ENCODE data around the gene ELMO1.

The ELMO1 gene

DNA sequence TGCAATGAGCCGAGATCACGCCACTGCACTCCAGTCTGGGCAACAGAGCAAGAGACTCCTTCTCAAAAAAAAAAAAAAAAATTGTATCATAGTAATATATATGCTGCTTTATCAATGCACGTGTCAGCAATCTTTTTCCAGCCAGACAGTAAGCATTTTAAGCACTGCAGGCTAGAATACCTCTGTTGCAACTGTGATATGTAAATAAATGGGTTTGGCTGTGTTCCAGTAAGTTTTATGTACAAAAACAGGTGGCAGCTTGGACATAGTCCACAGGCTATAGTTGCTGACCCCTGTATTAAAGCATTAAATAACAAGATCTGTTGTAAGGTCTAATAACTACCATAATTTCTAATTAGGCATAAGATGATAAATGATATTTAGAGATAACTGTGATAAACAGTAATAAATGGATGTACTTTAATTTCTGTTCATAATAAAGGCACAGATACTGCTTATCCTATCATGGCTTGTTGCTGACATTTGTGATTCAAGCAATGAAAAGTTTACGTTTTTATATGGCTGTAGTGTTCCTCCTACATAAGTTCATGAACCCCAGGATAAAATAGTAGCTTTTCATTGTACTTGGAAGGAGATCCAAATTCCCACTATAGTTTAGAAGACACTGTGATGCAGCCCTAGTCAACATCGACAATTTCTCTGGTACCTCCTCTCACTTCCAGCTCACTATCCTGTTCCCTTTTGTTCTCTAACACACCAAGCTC lies 161.4 kb downstream of the ELMO1 start:
- Histone ChIP-seq H3K27me3 (ENCODE audit: control insufficient read depth in 1 of 2, insufficient read depth in 2 of 2, low read length in 2 of 2) (no peaks in the 10 kb centered on the region), H3K4me3 (ENCODE audit: low read depth in 1 of 2, low read length in 2 of 2) (no peak overlapping the region), H3K4me1 (ENCODE audit: insufficient read depth, low read length) (peaks cover 12% of the 10 kb centered on the region), H3K27ac (ENCODE audit: low read depth, low read length) (no peak overlapping the region), H3K9me3 (ENCODE audit: low read length) (no peaks in the 10 kb centered on the region), H3K36me3 (ENCODE audit: insufficient read depth, low read length) (no peaks in the 10 kb centered on the region), H3K9ac (ENCODE audit: low read length) (no peak overlapping the region)

DNA sequence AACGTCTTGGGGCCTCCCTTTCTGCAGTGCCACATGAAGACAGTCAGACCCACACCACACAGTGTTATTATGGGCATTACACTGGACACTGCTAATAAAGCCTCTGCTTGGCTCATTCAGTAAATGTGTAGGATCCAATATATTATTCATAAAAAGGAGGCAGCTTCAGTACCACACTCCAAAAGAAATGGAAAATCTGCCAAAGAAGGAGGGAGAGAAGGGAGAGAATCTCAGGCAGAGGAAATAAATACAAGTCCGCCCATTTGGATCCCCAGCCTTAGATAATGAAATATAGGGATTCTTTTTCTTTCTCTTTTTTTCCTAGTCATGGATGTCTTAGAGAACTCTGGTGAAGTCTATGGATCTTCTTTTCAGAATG lies 162.2 kb downstream of the ELMO1 start:
- Histone ChIP-seq H3K36me3 (ENCODE audit: insufficient read depth, low read length) (no peaks in the 10 kb centered on the region), H3K27ac (ENCODE audit: low read depth, low read length) (no peak overlapping the region), H3K4me3 (ENCODE audit: low read depth in 1 of 2, low read length in 2 of 2) (no peak overlapping the region), H3K27me3 (ENCODE audit: control insufficient read depth in 1 of 2, insufficient read depth in 2 of 2, low read length in 2 of 2) (no peaks in the 10 kb centered on the region), H3K9me3 (ENCODE audit: low read length) (no peaks in the 10 kb centered on the region), H3K9ac (ENCODE audit: low read length) (no peak overlapping the region), H3K4me1 (ENCODE audit: insufficient read depth, low read length) (peaks cover 12% of the 10 kb centered on the region)

DNA sequence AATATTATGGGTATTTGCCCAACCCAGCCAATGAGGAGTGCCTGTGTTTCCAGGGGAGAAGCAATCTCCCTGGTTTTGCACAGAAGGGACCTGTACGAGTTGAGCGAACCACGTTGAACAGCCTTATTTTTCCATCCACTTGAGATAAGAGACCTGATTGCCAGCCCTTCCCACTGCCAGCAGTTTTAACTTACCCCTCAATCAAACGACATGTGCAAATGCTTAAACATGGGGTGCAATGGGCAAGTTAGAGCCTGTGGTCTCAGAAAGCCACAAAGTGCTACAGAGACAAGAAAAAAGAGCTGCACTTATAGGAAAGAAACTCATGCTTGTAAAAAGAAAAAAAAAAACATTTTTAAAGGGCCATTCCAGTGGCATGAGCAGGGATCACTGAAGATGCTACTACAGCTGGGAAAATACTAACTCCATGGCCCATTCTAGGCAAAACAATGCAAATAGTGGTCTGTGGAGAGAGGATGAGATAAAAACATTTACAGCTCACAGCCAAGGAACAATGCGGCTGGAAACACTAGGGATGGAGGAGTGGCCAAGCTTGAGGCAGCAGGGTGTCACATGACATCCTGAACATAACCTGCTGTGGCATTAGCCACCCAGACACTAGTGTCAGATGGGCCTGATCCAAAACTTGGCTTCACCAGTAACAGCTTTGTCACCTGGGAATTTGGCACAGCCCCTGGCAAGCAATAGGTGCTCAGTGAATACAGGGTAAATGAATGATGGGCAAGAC lies 162.8 kb downstream of the ELMO1 start:
- Histone ChIP-seq H3K36me3 (ENCODE audit: insufficient read depth, low read length) (no peaks in the 10 kb centered on the region), H3K9me3 (ENCODE audit: low read length) (no peaks in the 10 kb centered on the region), H3K4me1 (ENCODE audit: insufficient read depth, low read length) (peaks cover 12% of the 10 kb centered on the region), H3K9ac (ENCODE audit: low read length) (no peak overlapping the region), H3K27ac (ENCODE audit: low read depth, low read length) (no peak overlapping the region), H3K4me3 (ENCODE audit: low read depth in 1 of 2, low read length in 2 of 2) (no peak overlapping the region), H3K27me3 (ENCODE audit: control insufficient read depth in 1 of 2, insufficient read depth in 2 of 2, low read length in 2 of 2) (no peaks in the 10 kb centered on the region)

DNA sequence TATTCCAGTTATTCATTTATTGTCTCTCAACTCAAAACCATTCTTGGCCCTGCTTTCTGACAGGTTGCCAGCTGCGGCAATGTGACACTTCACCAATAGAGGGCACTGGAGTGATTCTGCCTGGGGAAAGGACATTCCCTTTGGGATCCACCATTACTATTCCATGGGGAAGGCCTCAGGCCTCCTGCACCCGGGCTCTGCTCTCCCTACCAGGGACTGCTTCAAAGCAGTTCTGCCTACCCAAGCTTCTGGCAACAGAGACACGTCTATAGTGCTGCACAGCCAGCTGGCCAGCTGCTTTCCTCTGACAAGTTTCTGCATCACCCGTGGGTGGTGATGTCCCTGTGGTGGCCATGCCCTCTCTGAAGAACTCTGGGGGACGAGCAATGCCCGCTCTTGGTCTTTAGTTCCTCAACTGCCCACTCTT lies 163.8 kb downstream of the ELMO1 start:
- H3K9me3 ChIP-seq (ENCODE audit: low read length): no peaks in the 10 kb centered on the region
- no peaks in the 10 kb centered on the region for H3K27me3 ChIP-seq (ENCODE audit: control insufficient read depth in 1 of 2, insufficient read depth in 2 of 2, low read length in 2 of 2)
- H3K27ac ChIP-seq (ENCODE audit: low read depth, low read length): no peak overlapping the region
- H3K4me3 ChIP-seq (ENCODE audit: low read depth in 1 of 2, low read length in 2 of 2): no peak overlapping the region
- H3K36me3 ChIP-seq (ENCODE audit: insufficient read depth, low read length): no peaks in the 10 kb centered on the region
- H3K4me1 ChIP-seq (ENCODE audit: insufficient read depth, low read length): peaks cover 12% of the 10 kb centered on the region
- H3K9ac ChIP-seq (ENCODE audit: low read length): no peak overlapping the region

DNA sequence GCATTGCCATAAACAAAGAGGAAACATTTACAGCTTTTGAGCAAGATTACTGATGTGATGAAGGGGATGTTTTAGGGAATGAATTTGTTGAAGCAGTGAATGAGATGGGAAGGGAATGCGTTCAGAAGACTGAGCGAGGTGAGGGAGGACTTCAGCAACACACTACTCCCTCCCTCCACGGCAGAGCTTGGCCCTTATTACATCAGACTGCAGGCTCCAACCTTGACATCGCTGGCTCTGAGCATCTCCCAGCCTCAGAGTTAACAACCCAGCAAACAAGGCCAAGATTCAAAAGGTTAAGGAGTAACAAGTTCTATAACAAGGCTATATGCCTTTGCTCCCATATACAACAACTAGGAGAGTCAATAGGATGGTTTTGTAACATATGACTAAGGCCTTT lies 164.4 kb downstream of the ELMO1 start:
- Histone ChIP-seq H3K9ac (ENCODE audit: low read length) (no peak overlapping the region), H3K4me3 (ENCODE audit: low read depth in 1 of 2, low read length in 2 of 2) (no peak overlapping the region), H3K9me3 (ENCODE audit: low read length) (no peaks in the 10 kb centered on the region), H3K27me3 (ENCODE audit: control insufficient read depth in 1 of 2, insufficient read depth in 2 of 2, low read length in 2 of 2) (no peaks in the 10 kb centered on the region), H3K27ac (ENCODE audit: low read depth, low read length) (no peak overlapping the region), H3K4me1 (ENCODE audit: insufficient read depth, low read length) (peaks cover 12% of the 10 kb centered on the region), H3K36me3 (ENCODE audit: insufficient read depth, low read length) (no peaks in the 10 kb centered on the region)

DNA sequence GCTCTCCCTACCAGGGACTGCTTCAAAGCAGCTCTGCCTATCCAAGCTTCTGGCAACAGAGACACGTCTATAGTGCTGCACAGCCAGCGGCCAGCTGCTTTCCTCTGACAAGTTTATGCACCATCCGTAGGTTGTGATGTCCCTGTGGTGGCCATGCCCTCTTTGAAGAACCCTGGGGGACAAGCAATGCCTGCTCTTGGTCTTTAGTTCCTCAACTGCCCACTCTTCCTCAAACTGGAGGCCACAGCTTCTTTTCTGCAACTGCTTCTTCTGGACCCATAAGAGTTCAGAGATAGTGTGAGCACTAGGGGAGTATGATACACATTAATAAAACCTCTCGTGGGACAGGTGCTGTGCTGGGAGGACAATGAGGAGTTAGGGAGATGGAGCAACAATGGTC lies 164.9 kb downstream of the ELMO1 start:
- Histone ChIP-seq H3K9me3 (ENCODE audit: low read length) (no peaks in the 10 kb centered on the region), H3K36me3 (ENCODE audit: insufficient read depth, low read length) (no peaks in the 10 kb centered on the region), H3K4me1 (ENCODE audit: insufficient read depth, low read length) (peaks cover 12% of the 10 kb centered on the region), H3K27me3 (ENCODE audit: control insufficient read depth in 1 of 2, insufficient read depth in 2 of 2, low read length in 2 of 2) (no peaks in the 10 kb centered on the region), H3K27ac (ENCODE audit: low read depth, low read length) (no peak overlapping the region), H3K4me3 (ENCODE audit: low read depth in 1 of 2, low read length in 2 of 2) (no peak overlapping the region), H3K9ac (ENCODE audit: low read length) (no peak overlapping the region)

DNA sequence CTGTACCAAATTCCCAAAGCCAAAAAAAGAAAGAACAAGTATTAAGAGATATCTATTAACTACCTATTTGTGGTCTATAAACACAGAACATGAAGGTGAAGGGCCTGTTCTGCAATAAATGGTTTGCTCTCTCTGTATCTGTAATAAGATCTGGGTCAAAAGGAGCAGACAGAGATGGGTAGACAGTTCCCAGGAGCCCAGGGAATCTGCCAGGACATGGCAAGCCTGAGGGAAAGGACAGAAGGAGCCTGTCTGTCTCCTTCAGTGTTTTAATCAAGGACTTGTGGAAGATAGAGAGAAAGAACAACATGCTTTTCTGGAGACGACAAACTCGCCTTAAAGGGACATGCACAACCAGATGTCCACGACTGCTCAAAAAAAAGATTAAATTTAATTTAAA lies 165.7 kb downstream of the ELMO1 start:
- Histone ChIP-seq H3K27me3 (ENCODE audit: control insufficient read depth in 1 of 2, insufficient read depth in 2 of 2, low read length in 2 of 2) (no peaks in the 10 kb centered on the region), H3K4me1 (ENCODE audit: insufficient read depth, low read length) (peaks cover 12% of the 10 kb centered on the region), H3K27ac (ENCODE audit: low read depth, low read length) (no peak overlapping the region), H3K4me3 (ENCODE audit: low read depth in 1 of 2, low read length in 2 of 2) (no peak overlapping the region), H3K36me3 (ENCODE audit: insufficient read depth, low read length) (no peaks in the 10 kb centered on the region), H3K9me3 (ENCODE audit: low read length) (no peaks in the 10 kb centered on the region), H3K9ac (ENCODE audit: low read length) (no peak overlapping the region)

DNA sequence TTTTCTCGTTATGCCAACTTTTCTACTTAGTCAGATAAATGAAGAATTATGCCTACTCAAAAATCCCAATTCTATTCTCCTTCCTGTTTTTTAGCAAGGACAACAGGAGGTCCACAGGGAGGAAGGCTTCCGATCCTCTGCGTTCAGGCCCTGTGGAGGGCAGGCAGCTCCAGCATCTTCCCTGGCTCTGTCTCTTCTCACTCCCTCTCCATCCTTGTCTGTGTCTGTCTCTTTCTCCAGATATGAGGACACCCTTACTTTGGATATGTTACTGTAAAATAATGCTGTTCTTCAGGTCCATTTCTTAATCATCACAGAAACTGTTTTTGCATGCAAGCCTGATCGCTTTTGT lies 166.6 kb downstream of the ELMO1 start:
- no peak overlapping the region for H3K9ac ChIP-seq (ENCODE audit: low read length)
- no peaks in the 10 kb centered on the region for H3K27me3 ChIP-seq (ENCODE audit: control insufficient read depth in 1 of 2, insufficient read depth in 2 of 2, low read length in 2 of 2)
- no peaks in the 10 kb centered on the region for H3K9me3 ChIP-seq (ENCODE audit: low read length)
- H3K4me1 ChIP-seq (ENCODE audit: insufficient read depth, low read length): peaks cover 12% of the 10 kb centered on the region
- no peaks in the 10 kb centered on the region for H3K36me3 ChIP-seq (ENCODE audit: insufficient read depth, low read length)
- H3K4me3 ChIP-seq (ENCODE audit: low read depth in 1 of 2, low read length in 2 of 2): no peak overlapping the region
- H3K27ac ChIP-seq (ENCODE audit: low read depth, low read length): no peak overlapping the region

DNA sequence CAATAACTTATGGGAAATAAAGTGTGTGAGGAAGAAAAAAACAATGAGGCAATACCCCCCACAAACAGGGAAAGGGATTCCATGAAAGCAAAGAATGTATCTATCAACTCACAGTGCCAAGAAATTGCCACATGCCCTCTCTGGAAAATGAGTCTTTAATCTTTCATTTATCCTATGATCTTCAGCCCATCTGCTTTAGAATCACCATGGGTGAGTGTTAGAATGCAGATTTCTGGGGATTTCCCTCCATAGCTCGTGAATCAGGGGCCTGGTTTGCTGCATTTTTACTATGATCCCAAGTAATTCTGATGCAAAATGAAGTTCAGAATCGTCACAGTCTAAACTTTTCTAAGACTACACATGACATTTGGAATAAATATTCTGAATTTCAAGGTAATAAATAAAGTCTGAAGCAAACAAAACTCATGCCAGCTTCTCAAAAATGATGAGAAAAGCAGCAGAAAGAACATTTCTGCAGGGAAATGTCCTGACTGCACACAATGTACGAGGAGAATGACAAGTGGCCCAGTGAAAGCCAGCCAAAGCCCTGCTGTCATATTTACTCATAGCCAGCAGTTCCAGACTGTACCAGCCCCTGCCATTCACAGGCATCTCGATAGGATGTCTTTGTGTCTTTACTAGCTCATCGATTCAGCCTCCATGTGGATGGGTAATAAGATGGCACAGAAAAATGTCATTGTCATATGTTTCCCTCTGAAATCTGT lies 167.1 kb downstream of the ELMO1 start:
- no peak overlapping the region for H3K9ac ChIP-seq (ENCODE audit: low read length)
- H3K4me1 ChIP-seq (ENCODE audit: insufficient read depth, low read length): peaks cover 12% of the 10 kb centered on the region
- H3K9me3 ChIP-seq (ENCODE audit: low read length): no peaks in the 10 kb centered on the region
- no peak overlapping the region for H3K4me3 ChIP-seq (ENCODE audit: low read depth in 1 of 2, low read length in 2 of 2)
- no peaks in the 10 kb centered on the region for H3K36me3 ChIP-seq (ENCODE audit: insufficient read depth, low read length)
- no peak overlapping the region for H3K27ac ChIP-seq (ENCODE audit: low read depth, low read length)
- H3K27me3 ChIP-seq (ENCODE audit: control insufficient read depth in 1 of 2, insufficient read depth in 2 of 2, low read length in 2 of 2): no peaks in the 10 kb centered on the region

DNA sequence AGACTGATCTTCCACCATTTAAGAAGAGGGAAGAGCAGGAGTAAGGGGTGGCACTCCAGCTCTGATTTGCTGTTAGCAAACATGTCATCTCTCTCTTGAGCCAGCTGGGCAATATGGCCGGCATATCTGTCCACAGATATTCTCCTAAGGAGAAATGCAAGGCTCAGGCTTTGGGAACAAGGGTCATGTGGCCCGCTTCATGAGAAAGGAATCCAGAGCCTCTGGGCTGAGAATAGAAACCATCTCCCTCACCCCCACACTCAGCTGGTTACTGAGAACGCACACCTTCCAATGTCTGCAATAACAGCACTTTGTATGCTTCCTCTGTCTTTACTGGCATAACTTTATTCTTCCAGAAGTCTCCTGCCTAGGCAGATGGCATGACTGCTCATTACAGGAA lies 171.2 kb downstream of the ELMO1 start:
- H3K9ac ChIP-seq (ENCODE audit: low read length): no peak overlapping the region
- H3K9me3 ChIP-seq (ENCODE audit: low read length): no peaks in the 10 kb centered on the region
- no peaks in the 10 kb centered on the region for H3K27me3 ChIP-seq (ENCODE audit: control insufficient read depth in 1 of 2, insufficient read depth in 2 of 2, low read length in 2 of 2)
- H3K36me3 ChIP-seq (ENCODE audit: insufficient read depth, low read length): no peaks in the 10 kb centered on the region
- no peak overlapping the region for H3K27ac ChIP-seq (ENCODE audit: low read depth, low read length)
- H3K4me3 ChIP-seq (ENCODE audit: low read depth in 1 of 2, low read length in 2 of 2): no peak overlapping the region
- H3K4me1 ChIP-seq (ENCODE audit: insufficient read depth, low read length): no peaks in the 10 kb centered on the region

DNA sequence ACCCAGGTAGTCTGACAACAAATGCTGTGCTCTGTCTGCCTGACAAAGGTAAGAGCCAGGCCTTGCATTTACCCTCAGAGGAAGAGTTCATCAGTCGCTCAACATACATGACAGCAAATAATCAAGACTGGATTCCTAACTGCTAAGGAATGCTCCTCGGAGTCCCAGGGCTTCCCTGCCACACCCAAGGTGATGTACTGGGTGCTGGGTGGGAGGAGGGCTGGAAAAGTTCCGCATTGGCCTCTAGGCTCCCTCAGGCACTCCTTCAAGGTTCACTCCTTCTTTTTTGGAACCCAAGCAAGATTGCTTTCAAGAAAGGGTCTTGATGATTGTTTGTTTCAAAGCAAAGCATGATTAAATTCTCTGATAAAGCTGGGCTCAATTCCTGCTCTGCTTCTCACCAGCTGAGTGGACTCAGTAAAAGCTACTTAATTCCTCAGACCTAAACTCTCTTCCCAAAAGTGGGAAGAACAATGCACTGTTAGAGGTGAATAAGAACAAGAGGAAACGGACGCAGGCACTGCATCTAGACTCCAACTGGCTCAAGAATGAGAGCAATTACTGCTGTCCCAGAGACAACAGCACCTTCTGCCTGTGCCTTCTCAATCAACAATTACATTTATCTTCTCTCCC lies 173.5 kb downstream of the ELMO1 start:
- Histone ChIP-seq H3K27me3 (ENCODE audit: control insufficient read depth in 1 of 2, insufficient read depth in 2 of 2, low read length in 2 of 2) (no peaks in the 10 kb centered on the region), H3K4me3 (ENCODE audit: low read depth in 1 of 2, low read length in 2 of 2) (no peak overlapping the region), H3K27ac (ENCODE audit: low read depth, low read length) (no peak overlapping the region), H3K9ac (ENCODE audit: low read length) (no peak overlapping the region), H3K9me3 (ENCODE audit: low read length) (no peaks in the 10 kb centered on the region), H3K4me1 (ENCODE audit: insufficient read depth, low read length) (no peaks in the 10 kb centered on the region), H3K36me3 (ENCODE audit: insufficient read depth, low read length) (no peaks in the 10 kb centered on the region)

Measured in muscle layer of colon (tissue), 2 donors.